Measurements from ENCODE around the gene PRRG4.
"Not testable (repeated sequence)": the region's sequence is repeated elsewhere in the genome, so short reads cannot be mapped to it uniquely, and the experiment has no call there.

PRRG4 gene

GRCh38 chr11:32829680-32830412 is at the start of gene PRRG4:
PRRG4 (plus strand) TSS chr11:32829927; CDS start chr11:32830530, 603 bp downstream.
- FAIRE-seq = no peak

DNA sequence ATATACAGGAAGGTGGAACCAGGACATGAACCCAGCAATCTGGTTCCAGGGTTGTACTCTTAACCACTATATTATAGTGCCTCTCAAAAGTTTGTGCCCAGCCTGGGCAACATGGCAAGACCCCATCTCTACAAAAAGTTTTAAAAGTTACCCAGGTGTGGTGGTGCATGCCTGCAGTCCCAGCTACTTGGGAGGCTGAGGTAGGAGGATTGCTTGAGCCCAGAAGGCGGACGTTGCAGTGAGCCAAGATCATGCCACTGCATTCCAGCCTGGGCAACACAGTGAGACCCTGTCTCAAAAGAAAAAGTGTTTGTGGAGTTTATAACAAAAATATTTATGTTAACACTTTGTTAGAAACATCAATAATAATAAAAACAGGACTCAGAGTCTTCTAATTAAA is 48.9 kb upstream of the PRRG4 start:
- not testable (repeated sequence) for FAIRE-seq

DNA sequence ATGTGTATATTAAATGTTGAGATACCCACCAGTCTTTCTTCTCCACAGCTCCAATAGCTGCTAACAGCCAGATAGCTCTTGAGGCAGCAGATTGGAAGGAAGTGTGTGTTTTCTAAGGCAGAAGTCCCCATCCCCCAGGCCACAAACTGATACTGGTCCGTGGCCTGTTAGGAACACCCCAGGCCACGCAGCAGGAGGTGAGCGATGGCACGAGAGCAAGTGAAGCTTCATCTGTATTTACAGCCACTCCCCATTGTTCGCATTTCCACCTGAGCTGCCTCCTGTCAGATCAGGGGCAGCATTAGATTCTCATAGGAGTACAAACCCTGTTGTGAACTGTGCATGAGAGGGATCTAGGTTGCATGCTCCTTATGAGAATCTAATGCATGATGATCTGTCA is 48.0 kb upstream of the PRRG4 start:
- FAIRE-seq = no peak

DNA sequence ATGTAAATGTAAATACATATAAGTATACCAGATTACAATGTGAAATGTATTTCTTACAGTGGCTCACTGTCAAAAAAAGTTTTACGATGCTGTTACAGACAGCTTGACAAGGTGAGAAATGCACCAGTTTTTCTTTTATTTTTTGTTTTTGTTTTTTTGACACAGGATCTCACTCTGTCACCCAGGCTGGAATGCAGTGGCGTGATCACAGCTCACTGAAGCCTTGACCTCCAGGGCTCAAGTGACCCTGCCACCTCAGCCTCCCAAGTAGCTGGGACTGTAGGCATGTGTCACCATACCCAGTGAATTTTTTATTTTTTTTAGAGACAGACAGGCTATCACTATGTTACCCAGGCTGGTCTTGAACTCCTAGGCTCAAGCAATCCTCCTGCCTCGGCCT is 44.5 kb upstream of the PRRG4 start:
- no peak for FAIRE-seq

GRCh38 chr11:32786811-32787210 is 42.9 kb upstream of the PRRG4 start:
- no peak for FAIRE-seq

DNA sequence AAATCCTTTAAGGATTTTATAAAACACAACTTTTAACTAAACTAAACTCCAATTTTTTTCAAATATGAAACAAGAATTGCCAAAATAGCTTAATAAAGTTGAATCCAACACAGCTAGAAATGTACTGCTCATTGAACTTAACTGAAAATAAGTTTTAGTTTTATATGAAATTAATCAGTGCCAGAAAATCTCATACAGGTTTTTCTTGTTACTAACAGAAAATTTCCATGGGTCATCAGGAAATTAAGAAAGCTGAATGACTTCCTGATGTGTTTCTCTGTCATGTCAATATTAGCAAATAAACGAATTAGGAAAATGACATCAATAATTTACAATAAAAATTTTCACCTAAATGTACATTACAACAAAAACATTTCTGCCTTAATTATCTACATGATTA is 38.8 kb upstream of the PRRG4 start:
- no peak for FAIRE-seq

GRCh38 chr11:32792111-32792947 is 37.4 kb upstream of the PRRG4 start:
- no peak for FAIRE-seq

- FAIRE-seq = peak; percentile 87
These were observed 36.7 kb upstream of the PRRG4 start for GRCh38 chr11:32792948-32793475.

GRCh38 chr11:32794439-32794838 is 35.3 kb upstream of the PRRG4 start, which contains the start of gene CCDC73:
CCDC73 (minus strand) TSS chr11:32794662; CDS start chr11:32760243, 34,419 bp downstream.
- no peak for FAIRE-seq

- no peak for FAIRE-seq
These were observed 33.3 kb upstream of the PRRG4 start for GRCh38 chr11:32796425-32796824.

DNA sequence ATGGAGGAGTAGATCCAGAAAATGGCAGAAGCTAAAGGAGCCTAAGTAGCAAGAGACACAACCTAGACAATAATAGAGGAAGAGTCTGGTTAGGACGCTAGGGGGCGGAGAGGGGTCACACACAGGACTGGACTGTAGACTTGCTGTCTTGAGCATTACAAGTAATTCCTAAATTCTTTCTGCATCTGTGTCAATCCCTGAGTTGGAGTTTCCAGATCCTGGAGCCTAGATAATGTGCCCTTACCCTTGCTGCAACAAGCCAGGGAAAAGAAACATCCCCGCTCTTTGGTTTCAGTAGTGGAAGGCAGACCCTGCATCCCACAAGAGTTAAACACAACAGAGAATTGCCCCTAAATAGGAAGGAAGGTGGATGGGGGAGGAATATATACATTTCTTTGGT is 20.4 kb upstream of the PRRG4 start:
- peak; percentile 89 for FAIRE-seq

GRCh38 chr11:32817181-32817851 is 12.4 kb upstream of the PRRG4 start:
- FAIRE-seq = no peak

- FAIRE-seq = no peak
These were observed 11.9 kb upstream of the PRRG4 start for GRCh38 chr11:32817852-32818183.

- no peak for FAIRE-seq
These were observed 10.5 kb upstream of the PRRG4 start for GRCh38 chr11:32819187-32819586.

DNA sequence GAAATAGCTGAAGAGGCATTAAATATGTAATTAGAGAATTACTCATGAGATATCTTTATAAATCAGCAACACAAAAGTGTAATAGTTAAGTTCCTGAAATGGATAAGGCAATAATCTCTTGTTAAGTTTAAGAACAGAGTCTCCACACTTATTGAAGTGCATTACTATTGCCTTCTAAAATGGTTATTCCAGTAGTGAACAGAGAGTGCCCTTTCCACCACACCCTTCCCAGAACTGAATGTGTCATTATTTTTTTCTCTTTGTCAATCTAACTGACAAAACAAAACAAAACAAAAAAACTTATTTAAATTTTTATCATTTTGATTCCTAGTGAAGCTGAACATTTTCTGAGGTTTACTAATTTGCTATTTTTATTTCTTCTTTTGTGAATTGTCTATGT is 9.2 kb upstream of the PRRG4 start:
- FAIRE-seq = peak; percentile 14

GRCh38 chr11:32821517-32821916 is 8.2 kb upstream of the PRRG4 start:
- no peak for FAIRE-seq

- no peak for FAIRE-seq
These were observed 7.7 kb upstream of the PRRG4 start for GRCh38 chr11:32821917-32822560.

GRCh38 chr11:32823617-32824016 is 6.1 kb upstream of the PRRG4 start:
- FAIRE-seq = not testable (repeated sequence)

DNA sequence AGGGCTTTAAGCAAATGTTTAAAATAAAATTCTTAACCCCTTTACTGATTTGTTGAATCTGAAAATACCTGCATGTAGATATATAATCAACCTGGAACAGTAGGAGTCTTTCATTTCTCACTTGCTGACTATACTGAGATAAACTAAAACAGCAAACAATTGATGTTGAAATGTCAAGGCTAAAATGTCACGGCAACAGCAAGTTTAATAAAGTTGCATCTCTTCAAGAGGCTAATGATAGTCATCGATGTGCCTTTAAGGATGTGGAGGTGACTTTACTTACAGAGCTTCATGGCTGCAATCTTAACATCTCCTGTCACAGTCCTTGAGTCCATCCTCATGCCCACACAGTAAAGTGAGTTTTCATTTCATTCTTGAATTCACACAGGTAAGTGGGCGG is 3.6 kb upstream of the PRRG4 start:
- no peak for FAIRE-seq

DNA sequence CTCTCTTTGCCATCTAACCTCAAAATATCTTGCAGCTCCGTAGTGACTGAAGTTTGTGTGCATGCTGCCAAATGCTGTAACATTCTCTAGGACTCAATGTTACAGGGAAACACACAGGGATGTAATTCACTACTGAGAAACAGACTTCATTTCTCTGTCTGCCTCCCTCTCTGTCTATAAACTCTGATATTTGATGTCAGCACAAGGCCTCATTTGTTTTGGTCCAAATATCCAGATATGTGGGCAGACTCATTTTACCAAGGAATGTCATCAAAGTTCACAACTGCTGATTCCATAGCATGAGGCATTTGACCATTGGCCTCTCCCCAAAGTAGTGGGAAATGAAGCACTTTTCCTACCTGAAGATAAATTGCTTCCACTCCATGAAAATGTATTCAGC is 2.5 kb upstream of the PRRG4 start:
- no peak for FAIRE-seq

- peak; percentile 37 for FAIRE-seq
These were observed 509 bp upstream of the PRRG4 start for GRCh38 chr11:32829157-32829679.

GRCh38 chr11:32830413-32830738 is 649 bp downstream of the PRRG4 start:
- no peak for FAIRE-seq

- FAIRE-seq = no peak
These were observed 1.1 kb downstream of the PRRG4 start for GRCh38 chr11:32830796-32831195.
